ENCODE measurements around the gene QRFP. TPM values are rescaled to one million over a fixed set of nuclear protein-coding genes. Genes with fewer than 3 reads are reported as not detected.

The QRFP gene
- polyA plus RNA-seq, 2 of the 4 experiments (the other 2 are of a cell fraction) = not detected

GRCh38 chr9:130869250-130869649 is 27.4 kb downstream of the QRFP start:
- TF ChIP-seq KDM1A (IDR thresholded peaks at IDR 0.05; ENCODE audit: low read depth) = 0 out of 2 replicates have a peak, but pooled peaks have one; percentile 22
- no peak for TF ChIP-seq NR3C1 (IDR thresholded peaks at IDR 0.05)
- peak; percentile 20 for TF ChIP-seq ZFP36 (IDR thresholded peaks at IDR 0.05; ENCODE audit: borderline replicate concordance, partially characterized antibody)
- no peak for TF ChIP-seq HEYL (CRISPR knock-in tag; IDR thresholded peaks at IDR 0.05)
- no peaks in the 10 kb centered on the region for H3K9me3 ChIP-seq
- CTCF ChIA-PET = interaction anchor here (0.6 to 15.3 kb wide), 54 partner anchors 7 to 462 kb away, joined by 3 to 454 read pairs (median 6); partner anchors contain the start of genes ABL1 and LAMC3
- ATAC-seq (no peak), FAIRE-seq (no peak), DNase-seq (ENCODE audit: low read depth in 1 of 2, low spot score in 1 of 2) (no peak)
- H3K27ac ChIP-seq = no peak overlapping the region
- H3K4me3 ChIP-seq = no peak overlapping the region
- POLR2A ChIA-PET = no interaction called here
- H3K4me2 ChIP-seq = no peak overlapping the region
- WGBS (ENCODE audit: missing lambda C conversion rate) = 91% methylated on average over 8 of the region's 8 CpGs
- peaks cover 5% of the 10 kb centered on the region; the same call in 1 of the 3 replicates for H3K4me1 ChIP-seq

- Histone ChIP-seq H3K4me2 (no peak overlapping the region), H3K4me3 (no peak overlapping the region), H3K27ac (no peak overlapping the region), H3K9me3 (no peaks in the 10 kb centered on the region), H3K4me1 (peaks cover 5% of the 10 kb centered on the region; the same call in 1 of the 3 replicates)
- ChIA-PET CTCF (interaction anchor here (1.6 to 15.3 kb wide), 14 partner anchors 10 to 415 kb away, joined by 3 to 454 read pairs (median 72); partner anchors contain the start of genes ABL1 and LAMC3), POLR2A (no interaction called here)
- FAIRE-seq (no peak), DNase-seq (ENCODE audit: low read depth in 1 of 2, low spot score in 1 of 2) (no peak), ATAC-seq (no peak)
- no peak for TF ChIP-seq NR3C1 (IDR thresholded peaks at IDR 0.05)
- TF ChIP-seq FOSL2 (IDR thresholded peaks at IDR 0.05) = no peak
- no peak for TF ChIP-seq FOSL2 (CRISPR knock-in tag; IDR thresholded peaks at IDR 0.05)
- no peak for TF ChIP-seq ZFP36 (IDR thresholded peaks at IDR 0.05; ENCODE audit: borderline replicate concordance, partially characterized antibody)
- no peak for TF ChIP-seq ZC3H11A (IDR thresholded peaks at IDR 0.05)
- TF ChIP-seq CHD2 (IDR thresholded peaks at IDR 0.05; ENCODE audit: low read length, partially characterized antibody) = no peak
- TF ChIP-seq RAD21 (conservative IDR thresholded peaks at IDR 0.05 in 1 of 2, IDR thresholded peaks at IDR 0.05 in 1 of 2) = no peak
- no peak for TF ChIP-seq NFE2L2 (conservative IDR thresholded peaks at IDR 0.05; ENCODE audit: low read length)
- TF ChIP-seq HOXB13 (CRISPR knock-in tag; IDR thresholded peaks at IDR 0.05; ENCODE audit: low read depth) = no peak
- TF ChIP-seq, protein P1, sequence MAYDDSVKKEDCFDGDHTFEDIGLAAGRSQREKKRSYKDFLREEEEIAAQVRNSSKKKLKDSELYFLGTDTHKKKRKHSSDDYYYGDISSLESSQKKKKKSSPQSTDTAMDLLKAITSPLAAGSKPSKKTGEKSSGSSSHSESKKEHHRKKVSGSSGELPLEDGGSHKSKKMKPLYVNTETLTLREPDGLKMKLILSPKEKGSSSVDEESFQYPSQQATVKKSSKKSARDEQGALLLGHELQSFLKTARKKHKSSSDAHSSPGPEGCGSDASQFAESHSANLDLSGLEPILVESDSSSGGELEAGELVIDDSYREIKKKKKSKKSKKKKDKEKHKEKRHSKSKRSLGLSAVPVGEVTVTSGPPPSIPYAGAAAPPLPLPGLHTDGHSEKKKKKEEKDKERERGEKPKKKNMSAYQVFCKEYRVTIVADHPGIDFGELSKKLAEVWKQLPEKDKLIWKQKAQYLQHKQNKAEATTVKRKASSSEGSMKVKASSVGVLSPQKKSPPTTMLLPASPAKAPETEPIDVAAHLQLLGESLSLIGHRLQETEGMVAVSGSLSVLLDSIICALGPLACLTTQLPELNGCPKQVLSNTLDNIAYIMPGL (CRISPR knock-in tag; IDR thresholded peaks at IDR 0.05; ENCODE audit: borderline replicate concordance) = no peak
- no peak for TF ChIP-seq RFX5 (IDR thresholded peaks at IDR 0.05)
- TF ChIP-seq EHMT2 (IDR thresholded peaks at IDR 0.05; ENCODE audit: low read depth) = no peak
- TF ChIP-seq MYC (IDR thresholded peaks at IDR 0.05; ENCODE audit: borderline replicate concordance, low read length) = no peak
- TF ChIP-seq FOXS1 (CRISPR knock-in tag; IDR thresholded peaks at IDR 0.05) = no peak
- TF ChIP-seq, protein P2, sequence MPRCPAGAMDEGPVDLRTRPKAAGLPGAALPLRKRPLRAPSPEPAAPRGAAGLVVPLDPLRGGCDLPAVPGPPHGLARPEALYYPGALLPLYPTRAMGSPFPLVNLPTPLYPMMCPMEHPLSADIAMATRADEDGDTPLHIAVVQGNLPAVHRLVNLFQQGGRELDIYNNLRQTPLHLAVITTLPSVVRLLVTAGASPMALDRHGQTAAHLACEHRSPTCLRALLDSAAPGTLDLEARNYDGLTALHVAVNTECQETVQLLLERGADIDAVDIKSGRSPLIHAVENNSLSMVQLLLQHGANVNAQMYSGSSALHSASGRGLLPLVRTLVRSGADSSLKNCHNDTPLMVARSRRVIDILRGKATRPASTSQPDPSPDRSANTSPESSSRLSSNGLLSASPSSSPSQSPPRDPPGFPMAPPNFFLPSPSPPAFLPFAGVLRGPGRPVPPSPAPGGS (IDR thresholded peaks at IDR 0.05) = no peak
- TF ChIP-seq HDAC2 (IDR thresholded peaks at IDR 0.05) = no peak
- no peak for TF ChIP-seq RNF2 (IDR thresholded peaks at IDR 0.05; ENCODE audit: borderline replicate concordance, low read depth)
- WGBS (ENCODE audit: missing lambda C conversion rate) = 94% methylated on average over 3 of the region's 3 CpGs
Measured at GRCh38 chr9:130868230-130868629, 28.4 kb downstream of the QRFP start.

DNA sequence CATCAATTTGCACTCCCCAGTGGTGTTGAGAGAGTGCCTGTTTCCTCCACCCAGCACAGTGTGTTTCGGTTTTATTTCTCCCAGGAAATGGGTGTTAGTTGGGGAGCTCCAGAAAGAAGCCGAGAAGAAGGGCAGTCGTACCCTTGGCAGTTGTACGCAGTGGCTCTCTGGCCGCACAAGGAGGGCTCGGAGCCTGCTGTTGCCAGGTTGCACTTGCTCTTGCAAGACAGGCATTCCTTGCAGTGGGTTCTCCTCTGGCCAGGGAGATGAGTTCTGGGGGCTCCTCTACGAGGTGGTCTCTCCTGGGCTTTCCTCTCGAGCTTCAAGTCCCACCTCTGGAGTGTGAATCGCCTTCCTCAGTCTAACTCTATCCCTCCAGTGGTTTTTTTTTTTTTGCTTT is 29.1 kb downstream of the QRFP start:
- DNase-seq (ENCODE audit: low read depth in 1 of 2, low spot score in 1 of 2) (no peak), ATAC-seq (no peak), FAIRE-seq (no peak)
- ChIA-PET POLR2A (no interaction called here), CTCF (interaction anchor here (0.5 to 15.3 kb wide), 29 partner anchors 10 to 414 kb away, joined by 3 to 454 read pairs (median 6); partner anchors contain the start of genes ABL1, FIBCD1 and LAMC3)
- no peak overlapping the region for H3K4me3 ChIP-seq
- peaks cover 2% of the 10 kb centered on the region; the same call in 1 of the 3 replicates for H3K4me1 ChIP-seq
- no peak overlapping the region for H3K4me2 ChIP-seq
- H3K9me3 ChIP-seq = no peaks in the 10 kb centered on the region
- TF ChIP-seq CBX8 (IDR thresholded peaks at IDR 0.05) (no peak), POLR2A (IDR thresholded peaks at IDR 0.05; ENCODE audit: low read length) (no peak), FOSL2 (IDR thresholded peaks at IDR 0.05) (no peak), FOSL2 (CRISPR knock-in tag; IDR thresholded peaks at IDR 0.05) (no peak), HDAC2 (IDR thresholded peaks at IDR 0.05) (no peak), ZSCAN20 (CRISPR knock-in tag; IDR thresholded peaks at IDR 0.05) (no peak), ELK1 (IDR thresholded peaks at IDR 0.05; ENCODE audit: low read depth, low read length) (no peak), RCOR1 (IDR thresholded peaks at IDR 0.05; ENCODE audit: low read depth, low read length) (no peak), CHD4 (IDR thresholded peaks at IDR 0.05; ENCODE audit: borderline replicate concordance) (no peak), MAFK (IDR thresholded peaks at IDR 0.05; ENCODE audit: partially characterized antibody) (no peak), CEBPB (IDR thresholded peaks at IDR 0.05) (no peak)
- TF ChIP-seq, protein P1 (CRISPR knock-in tag; IDR thresholded peaks at IDR 0.05; ENCODE audit: borderline replicate concordance) = no peak
- no peak overlapping the region for H3K27ac ChIP-seq
- 89% methylated on average over 9 of the region's 9 CpGs for WGBS (ENCODE audit: missing lambda C conversion rate)

Data from A549 (cell line).